MM.1S (cell line): Measurements from ENCODE around the gene ARHGAP33.

Experiments
- DNase-seq: peaks from one replicate; pipeline ENCODE4 v3.0.0-alpha.2; 2015
- H2AFZ ChIP-seq: fragments of 300-600 bp; sonication (generic); 2 replicates; pipeline ENCODE4 v1.6.0; 2016; ENCODE audit warnings: antibody characterized with exemption, low read length
- H3F3A ChIP-seq: fragments of 300-600 bp; sonication (generic); 2 replicates; pipeline ENCODE4 v1.6.1; 2016; ENCODE audit warnings: mild to moderate bottlenecking, antibody characterized with exemption, low read length, moderate library complexity, mixed read lengths; ENCODE audit not compliant: insufficient read depth
- H3K27ac ChIP-seq: fragments of 300-600 bp; sonication (generic); 2 replicates; pipeline ENCODE4 v1.5.1; 2016; ENCODE audit warnings: mild to moderate bottlenecking, low read length
- H3K27me3 ChIP-seq: fragments of 300-600 bp; sonication (generic); replicated peaks from 2 replicates; pipeline ENCODE4 v1.6.0; 2016; ENCODE audit warnings: low read length; ENCODE audit not compliant: insufficient read depth
- H3K36me3 ChIP-seq: fragments of 300-600 bp; sonication (generic); replicated peaks from 2 replicates; pipeline ENCODE4 v1.6.1; 2016; ENCODE audit warnings: mild to moderate bottlenecking, low read length, mixed read lengths; ENCODE audit not compliant: insufficient read depth
- H3K4me1 ChIP-seq: fragments of 300-600 bp; sonication (generic); 2 replicates; pipeline ENCODE4 v1.6.1; 2016; ENCODE audit warnings: low read length, mixed read lengths
- H3K4me2 ChIP-seq: fragments of 300-600 bp; sonication (generic); 2 replicates; pipeline ENCODE4 v1.6.0; 2016; ENCODE audit warnings: low read depth, low read length
- H3K4me3 ChIP-seq: fragments of 300-600 bp; sonication (generic); 2 replicates; pipeline ENCODE4 v1.5.1; 2016; ENCODE audit warnings: low read length, mixed read lengths
- H3K79me2 ChIP-seq: fragments of 300-600 bp; sonication (generic); 2 replicates; pipeline ENCODE4 v1.6.1; 2016; ENCODE audit warnings: mixed run types, low read length, mixed read lengths
- H3K9ac ChIP-seq: fragments of 300-600 bp; sonication (generic); 2 replicates; pipeline ENCODE4 v1.6.1; 2016; ENCODE audit warnings: low read length, mixed read lengths
- H3K9me2 ChIP-seq: fragments of 300-600 bp; sonication (generic); replicated peaks from 2 replicates; pipeline ENCODE4 v1.6.1; 2016; ENCODE audit warnings: mild to moderate bottlenecking, low read length, mixed read lengths; ENCODE audit not compliant: insufficient read depth
- H3K9me3 ChIP-seq: fragments of 300-600 bp; sonication (generic); replicated peaks from 2 replicates; pipeline ENCODE4 v1.6.1; 2016; ENCODE audit warnings: mild to moderate bottlenecking, low read length, mixed read lengths; ENCODE audit not compliant: insufficient read depth
- H4K20me1 ChIP-seq: fragments of 300-600 bp; sonication (generic); 2 replicates; pipeline ENCODE4 v1.6.1; 2016; ENCODE audit warnings: mild to moderate bottlenecking, low read length, moderate library complexity, mixed read lengths; ENCODE audit not compliant: insufficient read depth
- CTCF ChIP-seq: fragments of 300-600 bp; sonication (generic); IDR thresholded peaks from 2 replicates; pipeline ENCODE4 v1.5.1; 2016; ENCODE audit warnings: antibody characterized with exemption, low read length, mixed read lengths
- EZH2 ChIP-seq: fragments of 300-600 bp; sonication (generic); optimal IDR thresholded peaks from 2 replicates; pipeline ENCODE3; 2017; ENCODE audit warnings: low read depth, mild to moderate bottlenecking, antibody characterized with exemption, low read length, mixed read lengths
- EZH2phosphoT487 ChIP-seq: fragments of 300-600 bp; sonication (generic); IDR thresholded peaks from 2 replicates; pipeline ENCODE4 v1.6.1; 2018; ENCODE audit warnings: antibody characterized with exemption, low read length

ARHGAP33 gene

GRCh38 chr19:35733180-35734125, 41.9 kb upstream of the ARHGAP33 start:
- TF ChIP-seq CTCF (no peak), EZH2 (no peak), EZH2phosphoT487 (no peak)
- H3K9me2 ChIP-seq = no peaks in the 10 kb centered on the region
- no peak overlapping the region for H3K27ac ChIP-seq
- no peaks in the 10 kb centered on the region for H3F3A ChIP-seq
- no peaks in the 10 kb centered on the region for H3K4me1 ChIP-seq
- H3K4me2 ChIP-seq = no peak overlapping the region
- H3K4me3 ChIP-seq = no peak overlapping the region
- DNase-seq = peak; percentile 3
- H2AFZ ChIP-seq = no peak overlapping the region
- no peaks in the 10 kb centered on the region for H3K9me3 ChIP-seq
- no peaks in the 10 kb centered on the region for H3K27me3 ChIP-seq
- no peak overlapping the region for H3K9ac ChIP-seq
- no peaks in the 10 kb centered on the region for H4K20me1 ChIP-seq
- H3K36me3 ChIP-seq = 0 out of 2 replicates have a peak, but pooled peaks cover 5% of the 10 kb centered on the region
- no peaks in the 10 kb centered on the region for H3K79me2 ChIP-seq

- H3K4me3 ChIP-seq = no peak overlapping the region
- H3K36me3 ChIP-seq = 0 out of 2 replicates have a peak, but pooled peaks cover 5% of the 10 kb centered on the region
- no peaks in the 10 kb centered on the region for H3K79me2 ChIP-seq
- no peaks in the 10 kb centered on the region for H4K20me1 ChIP-seq
- no peaks in the 10 kb centered on the region for H3K9me2 ChIP-seq
- H3K9me3 ChIP-seq = no peaks in the 10 kb centered on the region
- TF ChIP-seq EZH2 (no peak), CTCF (no peak), EZH2phosphoT487 (no peak)
- H3K9ac ChIP-seq = no peak overlapping the region
- H3K27ac ChIP-seq = no peak overlapping the region
- H3K4me1 ChIP-seq = no peaks in the 10 kb centered on the region
- 0 out of 2 replicates have a peak, but pooled peaks cover 5% of the 10 kb centered on the region for H3F3A ChIP-seq
- H3K4me2 ChIP-seq = no peak overlapping the region
- no peaks in the 10 kb centered on the region for H3K27me3 ChIP-seq
- no peak for DNase-seq
- H2AFZ ChIP-seq = no peak overlapping the region
Observed at GRCh38 chr19:35734273-35734672, 41.1 kb upstream of the ARHGAP33 start.

GRCh38 chr19:35734889-35735288, 40.5 kb upstream of the ARHGAP33 start:
- TF ChIP-seq EZH2 (no peak), CTCF (no peak), EZH2phosphoT487 (no peak)
- Histone ChIP-seq H3K79me2 (no peaks in the 10 kb centered on the region), H3F3A (0 out of 2 replicates have a peak, but pooled peaks cover 5% of the 10 kb centered on the region), H4K20me1 (no peaks in the 10 kb centered on the region), H3K4me3 (no peak overlapping the region), H3K9me3 (no peaks in the 10 kb centered on the region), H3K4me2 (no peak overlapping the region), H3K9ac (no peak overlapping the region), H2AFZ (no peak overlapping the region), H3K36me3 (0 out of 2 replicates have a peak, but pooled peaks cover 5% of the 10 kb centered on the region), H3K4me1 (no peaks in the 10 kb centered on the region), H3K9me2 (no peaks in the 10 kb centered on the region), H3K27ac (no peak overlapping the region), H3K27me3 (no peaks in the 10 kb centered on the region)
- DNase-seq = no peak
